GM18505 (cell line): ENCODE measurements around the gene FBP1.
A peak's percentile ranks its signal among the peaks of the same experiment; 100 is the strongest.

Experiments
- ATAC-seq: cut with Tn5 transposase; IDR thresholded peaks from one replicate; pipeline ENCODE4 v1.9.1; 2021; ENCODE audit not compliant: unreplicated experiment
- POLR2A ChIP-seq: IDR thresholded peaks from 4 replicates; pipeline ENCODE4 v1.6.1; 2011; ENCODE audit warnings: borderline replicate concordance; ENCODE audit not compliant: insufficient read depth, insufficient read length; ENCODE audit errors: extremely low read depth

The FBP1 gene

GRCh38 chr9:94639061-94639998 lies at the start of gene FBP1:
Gene FBP1 (minus strand): TSS chr9:94639518. CDS start chr9:94639310, 208 bp downstream.
- no peak for TF ChIP-seq POLR2A
- ATAC-seq, result no peak

- TF ChIP-seq POLR2A, result no peak
- no peak for ATAC-seq
These were observed 48.1 kb upstream of the FBP1 start for GRCh38 chr9:94687451-94687850.

GRCh38 chr9:94685359-94685758 lies 46.0 kb upstream of the FBP1 start:
- ATAC-seq, result no peak
- TF ChIP-seq POLR2A, result no peak

GRCh38 chr9:94681508-94681907 lies 42.2 kb upstream of the FBP1 start:
- ATAC-seq, result no peak
- no peak for TF ChIP-seq POLR2A

GRCh38 chr9:94680621-94681020 lies 41.3 kb upstream of the FBP1 start:
- no peak for TF ChIP-seq POLR2A
- no peak for ATAC-seq

GRCh38 chr9:94680020-94680419 lies 40.7 kb upstream of the FBP1 start:
- TF ChIP-seq POLR2A, result no peak
- no peak for ATAC-seq

GRCh38 chr9:94679587-94679986 lies 40.3 kb upstream of the FBP1 start:
- TF ChIP-seq POLR2A, result no peak
- ATAC-seq, result no peak

- TF ChIP-seq POLR2A, result no peak
- no peak for ATAC-seq
These were observed 38.6 kb upstream of the FBP1 start for GRCh38 chr9:94677929-94678328.

GRCh38 chr9:94676446-94677131 lies 37.3 kb upstream of the FBP1 start:
- ATAC-seq, result no peak
- TF ChIP-seq POLR2A, result no peak

- no peak for TF ChIP-seq POLR2A
- ATAC-seq, result no peak
These were observed 35.9 kb upstream of the FBP1 start for GRCh38 chr9:94675008-94675881.

GRCh38 chr9:94672811-94673487 lies 33.6 kb upstream of the FBP1 start:
- no peak for ATAC-seq
- no peak for TF ChIP-seq POLR2A

- peak; percentile 62 for ATAC-seq
- TF ChIP-seq POLR2A, result no peak
These were observed 29.8 kb upstream of the FBP1 start for GRCh38 chr9:94668928-94669729.
